Measurements from ENCODE around the gene FBXO27. TPM values are rescaled to one million over a fixed set of nuclear protein-coding genes. Genes with fewer than 3 reads are reported as not detected.

Gene FBXO27
- total and polyA plus RNA-seq, 2 of the 13 experiments (the other 11 are each of a cell fraction or from before 2014, with no cell fraction given), result 0.15 to 2.8 TPM

- no peak for TF ChIP-seq ZFP62 (CRISPR knock-in tag; IDR thresholded peaks at IDR 0.05)
- TF ChIP-seq ZNF367 (CRISPR knock-in tag; IDR thresholded peaks at IDR 0.05; ENCODE audit: borderline replicate concordance), result no peak
- no peak for TF ChIP-seq ZNF292 (CRISPR knock-in tag; IDR thresholded peaks at IDR 0.05; ENCODE audit: borderline replicate concordance, low read depth)
- no peak for TF ChIP-seq SOX6 (IDR thresholded peaks at IDR 0.05)
- TF ChIP-seq SOX6 (CRISPR knock-in tag; IDR thresholded peaks at IDR 0.05), result no peak
- TF ChIP-seq TFDP2 (CRISPR knock-in tag; IDR thresholded peaks at IDR 0.05), result no peak
- no peak for TF ChIP-seq ETV5 (CRISPR knock-in tag; IDR thresholded peaks at IDR 0.05; ENCODE audit: borderline replicate concordance)
- TF ChIP-seq MNT (IDR thresholded peaks at IDR 0.05), result no peak
- TF ChIP-seq ZNF646 (CRISPR knock-in tag; IDR thresholded peaks at IDR 0.05), result no peak
- no peak for TF ChIP-seq E2F5 (CRISPR knock-in tag; conservative IDR thresholded peaks at IDR 0.05)
- no peak for TF ChIP-seq ZNF33A (CRISPR knock-in tag; IDR thresholded peaks at IDR 0.05; ENCODE audit: borderline replicate concordance)
- no peak for TF ChIP-seq ZSCAN21 (CRISPR knock-in tag; IDR thresholded peaks at IDR 0.05; ENCODE audit: borderline replicate concordance)
- TF ChIP-seq ZFP36L1 (CRISPR knock-in tag; IDR thresholded peaks at IDR 0.05), result no peak
- TF ChIP-seq ZFP36 (IDR thresholded peaks at IDR 0.05; ENCODE audit: borderline replicate concordance, low read depth, low read length, partially characterized antibody), result no peak
- TF ChIP-seq KAT7 (CRISPR knock-in tag; IDR thresholded peaks at IDR 0.05; ENCODE audit: borderline replicate concordance), result no peak
- no peak for TF ChIP-seq ZNF639 (CRISPR knock-in tag; conservative IDR thresholded peaks at IDR 0.05)
Observed at GRCh38 chr19:39052243-39052746, 19.9 kb upstream of the FBXO27 start (continued).
